Left hindlimb (tissue), 1 donor: ENCODE data around the gene STRBP.
"Not testable (repeated sequence)": the region's sequence is repeated elsewhere in the genome, so short reads cannot be mapped to it uniquely, and the experiment has no call there.

ENCODE experiments used
- DNase-seq: peaks from one replicate; pipeline ENCODE4 v3.0.0-alpha.2; 2018

Gene STRBP

GRCh38 chr9:123282362-123283047, 14.1 kb upstream of the STRBP start:
- DNase-seq: no peak

- no peak for DNase-seq
These were observed 13.4 kb upstream of the STRBP start for GRCh38 chr9:123281659-123282350.

- not testable (repeated sequence) for DNase-seq
These were observed 10.6 kb upstream of the STRBP start for GRCh38 chr9:123278879-123279493.

GRCh38 chr9:123278361-123278760, 10.0 kb upstream of the STRBP start:
- DNase-seq: no peak

- DNase-seq: no peak
These were observed 8.2 kb upstream of the STRBP start for GRCh38 chr9:123276551-123276950.

- not testable (repeated sequence) for DNase-seq
These were observed 2.7 kb upstream of the STRBP start for GRCh38 chr9:123271133-123271532.

- no peak for DNase-seq
These were observed 895 bp upstream of the STRBP start for GRCh38 chr9:123269281-123269680.

GRCh38 chr9:123268199-123268464, 254 bp downstream of the STRBP start:
- DNase-seq: no peak

GRCh38 chr9:123267481-123268198, 746 bp downstream of the STRBP start:
- DNase-seq: peak; percentile 37

GRCh38 chr9:123266655-123267399, 1.6 kb downstream of the STRBP start:
- no peak for DNase-seq

GRCh38 chr9:123265833-123266232, 2.6 kb downstream of the STRBP start:
- no peak for DNase-seq

- no peak for DNase-seq
These were observed 5.2 kb downstream of the STRBP start for GRCh38 chr9:123263227-123263626.

- DNase-seq: no peak
These were observed 6.0 kb downstream of the STRBP start for GRCh38 chr9:123262338-123262737.

GRCh38 chr9:123261006-123261677, 7.2 kb downstream of the STRBP start:
- no peak for DNase-seq

GRCh38 chr9:123260340-123260739, 8.0 kb downstream of the STRBP start:
- DNase-seq: no peak

GRCh38 chr9:123257276-123257675, 11.1 kb downstream of the STRBP start:
- DNase-seq: no peak

GRCh38 chr9:123255718-123256117, 12.7 kb downstream of the STRBP start:
- no peak for DNase-seq

- no peak for DNase-seq
These were observed 15.2 kb downstream of the STRBP start for GRCh38 chr9:123253204-123253603.

- no peak for DNase-seq
These were observed 16.6 kb downstream of the STRBP start for GRCh38 chr9:123251741-123252140.

- DNase-seq: no peak
These were observed 17.1 kb downstream of the STRBP start for GRCh38 chr9:123251324-123251723.

GRCh38 chr9:123250504-123250903, 17.9 kb downstream of the STRBP start:
- no peak for DNase-seq

- not testable (repeated sequence) for DNase-seq
These were observed 19.2 kb downstream of the STRBP start for GRCh38 chr9:123249162-123249561.
